Mesothelial cell of epicardium (in vitro differentiated cells): ENCODE data around the gene BRINP2. TPM values are rescaled to one million over a fixed set of nuclear protein-coding genes. Genes with fewer than 3 reads are reported as not detected.

Source experiments
- DNase-seq, 2 experiments: peaks; one replicate each; pipeline ENCODE4 v3.0.0; 2021; ENCODE audit warnings: low spot score in 2 of 2; ENCODE audit not compliant: unreplicated experiment in 2 of 2
- H3K27ac Mint-ChIP-seq: 2 replicates; pipeline ENCODE4 v1.8.0; 2021; ENCODE audit warnings: mixed read lengths
- H3K27me3 Mint-ChIP-seq: 2 replicates; pipeline ENCODE4 v1.8.0; 2021; ENCODE audit warnings: low read depth, mixed read lengths
- H3K36me3 Mint-ChIP-seq: 2 replicates; pipeline ENCODE4 v1.8.0; 2021; ENCODE audit warnings: mixed read lengths
- H3K4me1 Mint-ChIP-seq: 2 replicates; pipeline ENCODE4 v1.8.0; 2021; ENCODE audit warnings: mixed read lengths
- H3K4me3 Mint-ChIP-seq: 2 replicates; pipeline ENCODE4 v1.8.0; 2021; ENCODE audit warnings: mild to moderate bottlenecking, moderate library complexity, mixed read lengths
- H3K9me3 Mint-ChIP-seq: 2 replicates; pipeline ENCODE4 v1.8.0; 2021; ENCODE audit warnings: mixed read lengths
- total RNA-seq: library from RNA; stranded (reverse); gene quantifications from 3 replicates; pipeline ENCODE4 v1.2.1, GENCODE V29; 2021
- TF ChIP-seq, protein P1 (sequence below): fragments of 200-600 bp; sonication (generic); IDR thresholded peaks from one replicate; pipeline ENCODE4 v1.5.0; 2021; ENCODE audit warnings: antibody characterized with exemption; ENCODE audit not compliant: unreplicated experiment

The BRINP2 gene
- total RNA-seq, 1 donor from 2014 or later = 0.63 TPM

DNA sequence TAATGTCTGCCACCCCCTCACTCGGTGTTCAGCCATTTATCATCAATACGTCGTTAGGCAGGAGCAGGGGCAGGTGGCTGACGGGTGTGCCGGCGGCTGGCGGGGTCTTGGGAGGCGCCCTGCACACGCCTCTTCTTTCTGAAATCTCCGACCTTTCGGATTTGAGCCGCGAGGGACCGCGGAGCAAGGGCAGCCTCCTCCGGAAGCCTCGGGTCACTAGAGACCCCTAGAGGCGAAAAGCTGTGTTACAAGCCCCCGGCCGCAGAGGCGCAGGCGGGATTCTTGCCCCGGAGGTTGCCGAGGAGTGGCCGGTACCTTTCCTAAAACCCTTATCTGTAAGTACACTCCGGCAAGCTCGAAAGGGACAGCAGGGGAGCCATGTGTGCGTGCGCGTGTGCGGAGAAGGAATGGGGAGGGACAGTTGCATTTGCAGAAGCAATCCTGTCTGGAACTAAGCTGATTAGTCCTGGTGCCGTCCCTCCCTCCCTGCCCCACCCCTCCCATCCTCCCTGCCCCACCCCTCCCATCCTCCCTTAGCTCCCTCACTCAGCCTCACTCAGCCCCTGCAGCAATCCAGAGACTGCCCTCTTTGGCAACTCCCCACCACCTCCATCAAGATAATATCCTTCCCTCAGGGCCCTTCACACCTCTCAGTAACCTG, 11.0 kb downstream of the BRINP2 start:
- H3K36me3 Mint-ChIP-seq = no peaks in the 10 kb centered on the region
- DNase-seq = peak; percentile 39 to 82

DNA sequence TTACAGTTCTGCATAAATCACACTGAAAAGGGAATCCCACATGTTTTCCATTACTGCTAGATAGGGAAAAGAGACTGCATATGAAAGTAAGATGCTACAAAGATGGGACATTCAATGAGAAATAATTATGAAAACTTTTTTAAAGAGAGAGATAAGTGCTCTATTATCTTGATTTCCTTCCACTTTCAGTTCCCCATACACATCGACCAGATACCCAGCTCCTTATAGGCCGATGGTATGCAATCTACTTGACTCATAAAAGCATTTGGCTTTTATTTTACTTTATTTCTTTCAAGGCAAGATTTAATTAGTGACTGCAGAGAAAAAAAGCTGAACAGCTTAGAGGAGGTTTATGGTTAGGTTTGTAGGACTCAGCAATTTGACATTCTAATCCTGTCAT, 13.1 kb downstream of the BRINP2 start:
- DNase-seq = no peak
- Mint-ChIP-seq H3K4me1 (peaks cover 18% of the 10 kb centered on the region), H3K9me3 (peaks cover 4% of the 10 kb centered on the region), H3K27me3 (peaks cover 66% of the 10 kb centered on the region), H3K4me3 (no peak overlapping the region), H3K27ac (no peak overlapping the region), H3K36me3 (no peaks in the 10 kb centered on the region)
- TF ChIP-seq, protein P1, sequence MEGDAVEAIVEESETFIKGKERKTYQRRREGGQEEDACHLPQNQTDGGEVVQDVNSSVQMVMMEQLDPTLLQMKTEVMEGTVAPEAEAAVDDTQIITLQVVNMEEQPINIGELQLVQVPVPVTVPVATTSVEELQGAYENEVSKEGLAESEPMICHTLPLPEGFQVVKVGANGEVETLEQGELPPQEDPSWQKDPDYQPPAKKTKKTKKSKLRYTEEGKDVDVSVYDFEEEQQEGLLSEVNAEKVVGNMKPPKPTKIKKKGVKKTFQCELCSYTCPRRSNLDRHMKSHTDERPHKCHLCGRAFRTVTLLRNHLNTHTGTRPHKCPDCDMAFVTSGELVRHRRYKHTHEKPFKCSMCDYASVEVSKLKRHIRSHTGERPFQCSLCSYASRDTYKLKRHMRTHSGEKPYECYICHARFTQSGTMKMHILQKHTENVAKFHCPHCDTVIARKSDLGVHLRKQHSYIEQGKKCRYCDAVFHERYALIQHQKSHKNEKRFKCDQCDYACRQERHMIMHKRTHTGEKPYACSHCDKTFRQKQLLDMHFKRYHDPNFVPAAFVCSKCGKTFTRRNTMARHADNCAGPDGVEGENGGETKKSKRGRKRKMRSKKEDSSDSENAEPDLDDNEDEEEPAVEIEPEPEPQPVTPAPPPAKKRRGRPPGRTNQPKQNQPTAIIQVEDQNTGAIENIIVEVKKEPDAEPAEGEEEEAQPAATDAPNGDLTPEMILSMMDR = no peak

More for the DNA sequence above, 11.0 kb downstream of the BRINP2 start:
- Mint-ChIP-seq H3K27ac (no peak overlapping the region), H3K27me3 (peaks cover 74% of the 10 kb centered on the region), H3K9me3 (peaks cover 4% of the 10 kb centered on the region), H3K4me3 (peak overlapping the region; percentile 61), H3K4me1 (peaks cover 18% of the 10 kb centered on the region)
- TF ChIP-seq, protein P1 = peak; percentile 77

DNA sequence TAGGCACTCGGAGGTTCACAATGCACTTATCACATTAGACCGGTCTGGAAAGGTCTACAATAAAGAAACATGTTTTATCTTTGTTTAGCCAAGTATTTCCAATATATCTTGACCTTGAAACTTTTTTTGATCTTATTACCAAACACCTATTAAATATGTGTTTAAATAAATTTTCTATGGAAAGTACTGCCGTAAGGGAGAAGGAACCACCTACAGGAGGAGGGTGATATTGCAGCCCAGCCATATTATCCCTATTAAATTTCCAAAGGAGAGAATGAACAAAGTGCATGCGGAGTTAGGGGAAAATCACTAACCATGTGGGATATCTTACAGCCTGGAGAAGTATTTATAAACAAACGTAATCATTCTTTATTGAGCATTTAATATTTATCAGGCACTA, 14.5 kb downstream of the BRINP2 start:
- no peak for DNase-seq
- H3K36me3 Mint-ChIP-seq = no peaks in the 10 kb centered on the region
- TF ChIP-seq, protein P1 = peak; percentile 74
- H3K4me3 Mint-ChIP-seq = no peak overlapping the region
- H3K4me1 Mint-ChIP-seq = peaks cover 18% of the 10 kb centered on the region
- peaks cover 64% of the 10 kb centered on the region for H3K27me3 Mint-ChIP-seq
- H3K9me3 Mint-ChIP-seq = peaks cover 4% of the 10 kb centered on the region
- H3K27ac Mint-ChIP-seq = no peak overlapping the region

DNA sequence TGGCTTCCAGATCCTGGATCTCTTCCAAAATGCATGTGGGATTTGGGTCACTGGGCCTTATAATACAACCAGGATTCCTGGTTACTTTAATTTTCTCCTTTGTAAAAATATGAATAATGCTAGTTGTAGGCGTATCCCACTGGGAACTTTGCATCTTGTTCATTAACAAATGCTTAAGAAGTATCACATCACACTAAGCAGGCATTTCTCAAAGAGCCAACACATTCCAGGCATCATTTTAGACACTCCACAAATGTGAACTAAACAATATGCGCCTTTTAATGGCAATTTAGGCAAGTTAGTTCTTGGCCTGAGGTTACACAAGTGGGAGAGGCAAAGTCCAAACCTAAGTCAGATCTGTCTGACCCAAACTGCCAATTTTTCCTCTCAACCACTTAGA, 15.9 kb downstream of the BRINP2 start:
- H3K4me1 Mint-ChIP-seq = peaks cover 12% of the 10 kb centered on the region
- TF ChIP-seq, protein P1 = no peak
- no peak for DNase-seq
- no peak overlapping the region for H3K27ac Mint-ChIP-seq
- peaks cover 64% of the 10 kb centered on the region for H3K27me3 Mint-ChIP-seq
- H3K4me3 Mint-ChIP-seq = no peak overlapping the region
- no peaks in the 10 kb centered on the region for H3K36me3 Mint-ChIP-seq
- peaks cover 4% of the 10 kb centered on the region for H3K9me3 Mint-ChIP-seq

DNA sequence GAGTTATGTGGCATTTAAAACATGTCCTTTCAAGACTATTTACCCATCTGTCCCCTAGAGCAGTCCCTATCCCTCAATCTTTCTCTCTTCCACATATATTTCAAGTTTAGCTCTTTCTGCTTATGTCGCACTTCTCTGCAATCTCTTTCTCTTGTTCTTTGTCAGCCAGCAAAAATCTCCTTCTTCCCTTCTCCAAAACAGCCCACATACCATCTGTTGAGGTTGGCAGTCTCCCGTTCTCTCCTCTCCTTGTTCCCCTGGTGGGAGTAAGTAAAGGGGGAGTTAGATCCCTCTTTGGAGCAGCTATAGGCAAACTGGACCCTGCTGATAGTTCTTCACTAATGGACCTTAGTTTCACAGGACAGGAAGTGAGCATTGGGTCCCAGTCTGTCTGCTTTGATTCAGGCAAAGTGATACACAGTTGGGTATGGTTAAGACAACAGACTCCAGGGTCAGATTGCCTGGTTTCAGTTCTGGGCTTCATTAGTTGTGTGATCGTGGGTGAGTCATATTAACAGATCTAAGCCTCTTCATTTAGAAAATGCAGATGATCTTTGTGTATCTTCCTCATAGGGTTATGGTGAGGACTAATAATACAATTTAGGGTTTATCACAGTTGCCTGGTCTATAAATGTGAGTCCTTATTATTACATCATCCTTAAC, 19.7 kb downstream of the BRINP2 start:
- H3K4me1 Mint-ChIP-seq = no peaks in the 10 kb centered on the region
- H3K4me3 Mint-ChIP-seq = no peak overlapping the region
- no peak for DNase-seq
- no peaks in the 10 kb centered on the region for H3K36me3 Mint-ChIP-seq
- H3K9me3 Mint-ChIP-seq = peaks cover under 1% of the 10 kb centered on the region
- peaks cover 69% of the 10 kb centered on the region for H3K27me3 Mint-ChIP-seq
- H3K27ac Mint-ChIP-seq = no peak overlapping the region
- TF ChIP-seq, protein P1 = no peak
